Measurements from ENCODE around the gene MYRIP. TPM values are rescaled to one million over a fixed set of nuclear protein-coding genes. Genes with fewer than 3 reads are reported as not detected.

MYRIP gene
- total and polyA plus RNA-seq, 11 donors = 0.42 to 2.2 (median 0.90) TPM

GRCh38 chr3:39803956-39804355 is 5.5 kb upstream of the MYRIP start:
- Histone ChIP-seq H3K4me3 (no peak overlapping the region), H3K27ac (no peak overlapping the region), H3K36me3 (no peaks in the 10 kb centered on the region), H3K4me1 (peaks cover 0 to 6% (median 0%) of the 10 kb centered on the region in 12 donors), H3K27me3 (peaks cover 0 to 16% (median 0%) of the 10 kb centered on the region in 9 donors), H3K9me3 (peaks cover 0 to 7% (median 0%) of the 10 kb centered on the region in 12 donors)
- ATAC-seq (no peak), DNase-seq (no peak)
- TF ChIP-seq POLR2A (IDR thresholded peaks at IDR 0.05) (no peak), CTCF (IDR thresholded peaks at IDR 0.05) (no peak)
- intact Hi-C loops (cut with DNase I) = no loop called here
- 64 to 70% (median 68%) methylated on average over 2 of the region's 2 CpGs for WGBS, 4 donors

DNA sequence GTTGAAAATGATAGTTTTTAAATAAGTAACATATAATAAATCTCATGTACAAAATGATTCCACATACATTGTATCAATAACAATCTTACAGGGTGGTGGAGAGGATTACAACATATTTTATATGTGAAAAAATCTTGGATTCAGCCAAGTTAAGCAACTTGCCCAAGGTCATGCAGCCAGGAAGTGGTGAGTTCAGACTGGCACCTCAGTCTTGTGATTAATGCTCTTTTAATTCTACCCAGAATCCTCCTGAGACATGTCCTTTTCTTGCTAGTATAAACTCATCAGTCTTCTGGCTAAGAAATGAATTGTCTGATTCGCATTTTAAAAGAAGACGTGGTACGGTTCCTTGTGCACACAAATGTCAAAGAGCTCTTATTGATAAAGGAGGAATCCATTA is 4.5 kb upstream of the MYRIP start:
- H3K36me3 ChIP-seq = no peaks in the 10 kb centered on the region
- intact Hi-C loops (cut with DNase I) = no loop called here
- H3K27ac ChIP-seq = no peak overlapping the region
- H3K9me3 ChIP-seq = peaks cover 0 to 7% (median 0%) of the 10 kb centered on the region in 12 donors
- no peak for DNase-seq
- TF ChIP-seq CTCF (IDR thresholded peaks at IDR 0.05) (no peak), POLR2A (IDR thresholded peaks at IDR 0.05) (no peak)
- H3K27me3 ChIP-seq = peaks cover 0 to 24% (median 5%) of the 10 kb centered on the region in 9 donors
- peaks cover 0 to 14% (median 5%) of the 10 kb centered on the region in 12 donors for H3K4me1 ChIP-seq
- H3K4me3 ChIP-seq = no peak overlapping the region
- ATAC-seq = no peak
- 88 to 94% (median 91%) methylated on average over 3 of the region's 3 CpGs for WGBS, 4 donors

DNA sequence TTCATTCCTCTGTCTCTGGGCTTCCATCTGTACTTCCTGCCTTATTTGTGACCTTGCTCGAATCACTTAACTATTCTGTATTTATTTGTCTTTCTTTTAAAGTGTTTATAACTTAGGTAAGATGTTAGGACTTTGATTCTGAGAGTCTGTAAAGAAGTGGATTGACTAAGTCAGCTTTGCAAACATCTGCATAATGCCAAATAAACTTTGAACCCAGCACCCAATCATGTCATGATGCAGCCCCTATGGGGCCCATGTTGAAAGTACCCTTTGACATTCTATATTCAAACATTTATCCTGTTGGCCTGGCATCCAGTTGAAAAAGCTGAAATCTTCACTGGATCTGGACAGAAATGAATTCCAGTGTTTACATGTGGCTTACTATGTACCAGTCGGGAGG is 3.8 kb upstream of the MYRIP start:
- no peak for TF ChIP-seq CTCF (IDR thresholded peaks at IDR 0.05)
- TF ChIP-seq POLR2A (IDR thresholded peaks at IDR 0.05) = no peak
- WGBS, 4 donors = 81 to 87% (median 85%) methylated on average over 2 of the region's 2 CpGs
- DNase-seq = no peak
- Histone ChIP-seq H3K9me3 (peaks cover 0 to 7% (median 0%) of the 10 kb centered on the region in 12 donors), H3K4me1 (peaks cover 0 to 21% (median 11%) of the 10 kb centered on the region in 12 donors), H3K27ac (no peak overlapping the region), H3K4me3 (no peak overlapping the region), H3K27me3 (peaks cover 0 to 31% (median 12%) of the 10 kb centered on the region in 9 donors), H3K36me3 (no peaks in the 10 kb centered on the region)
- no peak for ATAC-seq
- intact Hi-C loops (cut with DNase I) = no loop called here

- TF ChIP-seq CTCF (IDR thresholded peaks at IDR 0.05) = no peak
- no peak for TF ChIP-seq POLR2A (IDR thresholded peaks at IDR 0.05)
- no peak overlapping the region for H3K27ac ChIP-seq
- DNase-seq (no peak), ATAC-seq (no peak)
- intact Hi-C loops (cut with DNase I) = no loop called here
- peaks cover 0 to 7% (median 0%) of the 10 kb centered on the region in 12 donors for H3K9me3 ChIP-seq
- peaks cover under 1 to 43% (median 22%) of the 10 kb centered on the region in 9 donors for H3K27me3 ChIP-seq
- WGBS, 4 donors = 81 to 89% (median 86%) methylated on average over 1 of the region's 1 CpG
- no peak overlapping the region for H3K4me3 ChIP-seq
- peaks cover 0 to 21% (median 12%) of the 10 kb centered on the region in 12 donors for H3K4me1 ChIP-seq
- no peaks in the 10 kb centered on the region for H3K36me3 ChIP-seq
Measured at GRCh38 chr3:39806820-39807219, 2.6 kb upstream of the MYRIP start.
